Right lobe of liver (tissue), 6 donors: ENCODE results near the gene PPP1R15B. TPM values are rescaled to one million over a fixed set of nuclear protein-coding genes. Genes with fewer than 3 reads are reported as not detected.

Source experiments
- ATAC-seq, 4 donors: fragments of 200-7000 bp; cut with Tn5 transposase; one replicate each; pipeline ENCODE4 v1.9.1; 2020; ENCODE audit warnings: mild to moderate bottlenecking in 4 of 4, moderate library complexity in 4 of 4
- DNase-seq, 3 donors: peaks; one replicate each; pipeline ENCODE4 v3.0.0-alpha.2; 2020
- H3K27ac ChIP-seq, 3 donors: fragments of 200-600 bp; one replicate each; pipeline ENCODE4 v1.8.0; 2022
- H3K27me3 ChIP-seq, 2 donors: fragments of 200-600 bp; one replicate each; pipeline ENCODE4 v1.8.0; 2022
- H3K36me3 ChIP-seq, 4 donors: fragments of 200-600 bp; sonication (generic) in 1 of 4; one replicate each; pipeline versions ENCODE4 v1.5.1 to v1.8.0; 2017 to 2022; ENCODE audit warnings: control low read depth in 1 of 4
- H3K4me1 ChIP-seq, 4 donors: fragments of 200-600 bp; sonication (generic) in 1 of 4; one replicate each; pipeline versions ENCODE4 v1.5.1 to v1.8.0; 2017 to 2022; ENCODE audit warnings: control low read depth in 1 of 4
- H3K4me3 ChIP-seq, 3 donors: fragments of 200-600 bp; one replicate each; pipeline ENCODE4 v1.8.0; 2022
- H3K9me3 ChIP-seq, 4 donors: fragments of 200-600 bp; sonication (generic) in 1 of 4; one replicate each; pipeline versions ENCODE4 v1.5.1 to v1.8.0; 2017 to 2022; ENCODE audit warnings: control low read depth in 1 of 4
- CTCF ChIP-seq, 4 donors: fragments of 200-600 bp in 3 of 4; fragments of 450-650 bp in 1 of 4; IDR thresholded peaks; one replicate each; pipeline versions ENCODE4 v1.5.1 to v1.8.0; 2016 to 2022; ENCODE audit warnings: antibody characterized with exemption in 4 of 4, mild to moderate bottlenecking in 2 of 4
- POLR2A ChIP-seq: fragments of 450-650 bp; IDR thresholded peaks from one replicate; pipeline ENCODE4 v1.6.1; 2017; ENCODE audit warnings: antibody characterized with exemption, mild to moderate bottlenecking
- WGBS: methylation state at CpG from one replicate; pipeline ENCODE4 v1.1.6; 2018; ENCODE audit warnings: low coverage, low lambda C conversion rate; ENCODE audit not compliant: insufficient coverage; ENCODE audit errors: missing lambda C conversion rate; 5-methylcytosine and 5-hydroxymethylcytosine counted together
- intact Hi-C, 2 donors: fragments of 100-400 bp; cut with DNase I; formaldehyde crosslinking; loops; one replicate each; pipeline versions ENCODE4 v1.11.2 to v1.14.1; 2022
- total RNA-seq, 6 experiments: library from RNA; depleted of rRNA in 2 of 6; stranded (reverse); fragments of >200 nt in 2 of 6; fragmentation: NEBNext Ultra II Directional in 3 of 6; extraction: Animal tissue kit (Norgen Biotek cat#: 25700) in 3 of 6; gene quantifications; one replicate each; pipeline versions ENCODE4 v1.1.0 to v1.2.4, GENCODE V29; 2016 to 2023
- donor health status: DM: no; HTN: yes; CAD: no.
- donor health status: DM: no; HTN: no; CAD: no.
- donor health status: DM: no; HTN: no; CAD: no.
- donor health status: DM: no; HTN: yes; CAD: no.
- donor health status: DM: no; HTN: yes; CAD: no.

PPP1R15B gene
- total RNA-seq, 6 experiments from 2014 or later = 28.6 to 43.6 (median 34.3) TPM

DNA sequence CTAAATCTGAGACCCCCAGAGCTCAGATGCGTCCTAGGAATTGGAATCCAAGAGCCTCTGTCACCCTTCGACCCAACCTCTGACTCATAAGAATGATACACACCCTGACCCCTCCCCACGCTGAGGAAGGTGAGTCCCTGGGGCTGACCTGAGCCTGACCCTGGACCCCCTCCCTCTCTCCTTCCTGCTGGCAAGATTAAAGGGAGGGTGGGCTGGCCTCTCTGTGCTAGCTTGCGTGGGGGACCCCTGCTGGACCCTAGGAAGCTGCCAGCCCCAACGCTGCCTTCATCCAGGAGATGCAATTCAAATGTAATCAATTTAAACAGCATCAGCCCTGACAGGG is 52.5 kb downstream of the PPP1R15B start:
- Histone ChIP-seq H3K4me3 (no peak overlapping the region), H3K27ac (no peak overlapping the region), H3K9me3 (no peaks in the 10 kb centered on the region), H3K36me3 (no peaks in the 10 kb centered on the region), H3K27me3 (no peaks in the 10 kb centered on the region), H3K4me1 (peaks cover 0 to 6% (median 2%) of the 10 kb centered on the region in 4 donors)
- TF ChIP-seq CTCF (IDR thresholded peaks at IDR 0.05) (no peak), POLR2A (no peak)
- intact Hi-C loops = no loop called here
- WGBS = 86% methylated on average over 4 of the region's 5 CpGs
- DNase-seq = no peak
- no peak for ATAC-seq

DNA sequence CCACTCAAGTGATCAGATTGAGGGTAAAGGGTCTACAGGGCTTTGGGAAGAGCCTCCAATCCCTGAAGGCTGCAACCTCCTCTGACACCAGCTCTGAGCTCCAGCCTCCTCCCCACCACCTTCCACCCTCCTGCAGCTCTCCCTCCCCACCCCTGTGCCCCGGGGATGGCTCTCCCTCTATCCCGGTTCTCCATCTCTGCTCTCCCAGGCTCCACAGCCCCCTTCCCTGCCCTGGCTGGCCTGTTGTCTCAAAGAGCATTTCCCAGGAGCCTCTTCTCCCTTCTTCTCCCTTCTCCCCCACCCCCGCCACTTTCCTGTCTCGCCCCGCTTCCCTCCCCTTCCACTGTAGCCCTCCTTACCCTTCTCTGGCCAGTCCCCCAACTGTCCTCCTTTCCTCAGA is 53.0 kb downstream of the PPP1R15B start:
- H3K4me1 ChIP-seq = peaks cover 0 to 4% (median 1%) of the 10 kb centered on the region in 4 donors
- no peak for DNase-seq
- no peak for ATAC-seq
- WGBS = 65% methylated on average over 5 of the region's 5 CpGs
- no peaks in the 10 kb centered on the region for H3K36me3 ChIP-seq
- intact Hi-C loops = no loop called here
- no peak overlapping the region for H3K27ac ChIP-seq
- no peaks in the 10 kb centered on the region for H3K27me3 ChIP-seq
- no peak overlapping the region for H3K4me3 ChIP-seq
- H3K9me3 ChIP-seq = no peaks in the 10 kb centered on the region
- TF ChIP-seq POLR2A (no peak), CTCF (IDR thresholded peaks at IDR 0.05) (no peak)

- intact Hi-C loops = no loop called here
- 78% methylated on average over 10 of the region's 23 CpGs for WGBS
- H3K27me3 ChIP-seq = no peaks in the 10 kb centered on the region
- no peak overlapping the region for H3K27ac ChIP-seq
- no peaks in the 10 kb centered on the region for H3K9me3 ChIP-seq
- no peak for DNase-seq
- TF ChIP-seq POLR2A = no peak
- TF ChIP-seq CTCF (IDR thresholded peaks at IDR 0.05) = no peak
- H3K4me3 ChIP-seq = no peak overlapping the region
- H3K4me1 ChIP-seq = no peaks in the 10 kb centered on the region
- H3K36me3 ChIP-seq = no peaks in the 10 kb centered on the region
- ATAC-seq = no peak
Measured at GRCh38 chr1:204357551-204358490, 53.8 kb downstream of the PPP1R15B start.

DNA sequence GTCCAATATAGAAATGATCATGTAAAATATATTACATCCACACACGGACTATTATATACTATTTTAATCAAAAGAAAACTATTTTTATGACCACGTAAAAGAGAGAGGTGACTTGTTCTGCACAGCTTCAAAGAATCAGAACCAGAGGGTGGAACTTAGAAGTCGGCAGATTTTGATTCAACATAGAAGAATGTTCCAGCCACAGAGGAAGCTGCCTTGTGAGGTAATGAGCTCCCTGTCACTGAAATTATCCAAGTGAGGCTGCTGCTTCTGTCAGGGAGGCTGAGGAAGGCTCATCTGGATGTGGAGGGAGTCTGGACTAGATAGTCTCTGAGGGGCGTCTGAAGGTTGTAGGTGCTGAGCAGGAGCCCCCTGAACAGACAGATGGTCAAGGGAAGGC is 54.6 kb downstream of the PPP1R15B start:
- WGBS = 87% methylated on average over 4 of the region's 4 CpGs
- no peak for ATAC-seq
- no peak for DNase-seq

More for the DNA sequence above, 54.6 kb downstream of the PPP1R15B start:
- Histone ChIP-seq H3K4me3 (no peak overlapping the region), H3K36me3 (no peaks in the 10 kb centered on the region), H3K9me3 (no peaks in the 10 kb centered on the region), H3K27me3 (no peaks in the 10 kb centered on the region), H3K27ac (no peak overlapping the region), H3K4me1 (no peaks in the 10 kb centered on the region)
- intact Hi-C loops = no loop called here
- no peak for TF ChIP-seq CTCF (IDR thresholded peaks at IDR 0.05)
- no peak for TF ChIP-seq POLR2A
